H1 (cell line): ENCODE measurements around the gene CTF1. TPM values are rescaled to one million over a fixed set of nuclear protein-coding genes. Genes with fewer than 3 reads are reported as not detected.

ENCODE experiments used
- BACH1 ChIP-seq: IDR thresholded peaks from 2 replicates; pipeline ENCODE4 v1.6.1; 2012; ENCODE audit warnings: low read length, improper control_type of control experiment
- CHD1 ChIP-seq: IDR thresholded peaks from 2 replicates; pipeline ENCODE4 v1.6.1; 2012; ENCODE audit warnings: low read depth, low read length, improper control_type of control experiment
- PHF8 ChIP-seq: fragments of 200-600 bp; sonication (generic); conservative IDR thresholded peaks from 2 replicates; pipeline ENCODE4 v1.7.1; 2012; ENCODE audit warnings: low read depth, mild to moderate bottlenecking, inconsistent platforms, low read length, moderate library complexity
- RNF2 ChIP-seq: fragments of 200-900, 300-1000 bp; sonication (generic); IDR thresholded peaks from 2 replicates; pipeline ENCODE4 v1.7.1; 2016; ENCODE audit warnings: borderline replicate concordance, low read depth, mild to moderate bottlenecking, antibody characterized with exemption, low read length; ENCODE audit not compliant: poor library complexity, severe bottlenecking; ENCODE audit errors: missing control alignments
- RXRA ChIP-seq: IDR thresholded peaks from 2 replicates; pipeline ENCODE4 v1.6.1; 2011; ENCODE audit warnings: low read depth, mild to moderate bottlenecking, low read length, moderate library complexity; ENCODE audit not compliant: insufficient read depth
- SIRT6 ChIP-seq: IDR thresholded peaks from one replicate; pipeline ENCODE4 v1.7.1; 2012; ENCODE audit warnings: low read length, inconsistent platforms
- polyA plus RNA-seq, 7 experiments: library from polyadenylated mRNA; depleted of rRNA in 3 of 7; stranded (reverse) in 5 of 7; unstranded in 2 of 7; fragments of >200 nt in 5 of 7; fragments of 200-250 nt in 2 of 7; gene quantifications; 1 replicate in 5 of 7; 2 replicates in 1 of 7; 4 replicates in 1 of 7; pipeline versions ENCODE4 v1.2.1 to v1.2.3, GENCODE V29; 2011 to 2013; ENCODE audit warnings: missing spikeins in 2 of 7, mixed read lengths in 2 of 7
- total RNA-seq: library from RNA; stranded (reverse); fragmentation: NEBNext Ultra II Directional; extraction: Animal tissue kit (Norgen Biotek cat#: 25700); gene quantifications from 2 replicates; pipeline ENCODE4 v1.2.1, GENCODE V29; 2021
- TF ChIP-seq, protein P1 (sequence below): IDR thresholded peaks from 2 replicates; pipeline ENCODE4 v1.6.1; 2012; ENCODE audit warnings: inconsistent platforms

The CTF1 gene
- total and polyA plus RNA-seq, 2 of the 8 experiments (the other 6 are each of a cell fraction or from before 2014, with no cell fraction given): 0.97 to 3.4 TPM

DNA sequence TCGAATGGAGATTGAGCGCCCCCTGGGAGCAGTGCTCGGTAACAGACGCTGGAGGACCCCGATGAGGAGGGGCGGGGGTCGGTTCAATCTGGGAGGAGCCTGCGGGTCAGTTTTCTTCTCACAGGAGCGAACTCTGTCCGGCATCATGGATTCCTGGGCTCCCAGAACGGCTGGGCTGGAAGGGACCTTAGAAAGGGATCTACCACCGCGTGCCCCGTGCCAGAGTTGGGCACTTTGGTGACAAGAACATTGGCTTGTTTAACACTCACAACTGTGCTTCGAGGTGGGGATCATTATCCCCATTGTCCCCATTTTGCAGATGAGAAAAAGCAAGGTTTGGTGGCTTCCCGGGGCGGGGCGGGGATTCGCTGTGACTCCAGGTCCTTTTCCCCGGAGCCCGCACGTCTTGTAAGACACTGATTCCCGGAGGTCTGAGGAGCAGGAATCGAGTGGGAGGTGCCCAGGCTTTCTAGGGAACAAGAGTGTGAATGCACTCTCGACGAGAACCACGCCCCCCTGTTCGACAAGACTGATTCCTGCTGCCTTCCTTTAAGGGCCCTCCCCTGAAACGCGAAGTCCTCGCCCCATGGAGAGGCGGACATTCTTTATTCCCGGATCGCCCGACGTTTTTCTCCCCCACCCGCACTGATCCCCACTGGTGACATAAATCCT lies 25.5 kb downstream of the CTF1 start (continued):
- TF ChIP-seq, protein P1, sequence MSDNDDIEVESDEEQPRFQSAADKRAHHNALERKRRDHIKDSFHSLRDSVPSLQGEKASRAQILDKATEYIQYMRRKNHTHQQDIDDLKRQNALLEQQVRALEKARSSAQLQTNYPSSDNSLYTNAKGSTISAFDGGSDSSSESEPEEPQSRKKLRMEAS: 0 out of 2 replicates have a peak, but pooled peaks have one; percentile 32
- TF ChIP-seq SIRT6 (no peak), RNF2 (no peak), BACH1 (peak; percentile 87), RXRA (no peak), PHF8 (peak; percentile 52; the same call in 1 of the 2 replicates), CHD1 (0 out of 2 replicates have a peak, but pooled peaks have one; percentile 47)
